Measurements from ENCODE around the gene ACO2.
A peak's percentile ranks its signal among the peaks of the same experiment; 100 is the strongest.

ACO2 gene

GRCh38 chr22:41524809-41525449 lies 56.0 kb downstream of the ACO2 start:
- DNase-seq, result no peak

- DNase-seq, result no peak
Observed at GRCh38 chr22:41525450-41526225, 56.7 kb downstream of the ACO2 start.

- no peak for DNase-seq
Observed at GRCh38 chr22:41526226-41526829, 57.4 kb downstream of the ACO2 start.

- no peak for DNase-seq
Observed at GRCh38 chr22:41526830-41527799, 58.2 kb downstream of the ACO2 start.

- no peak for DNase-seq
Observed at GRCh38 chr22:41528132-41528766, 59.3 kb downstream of the ACO2 start.

- no peak for DNase-seq
Observed at GRCh38 chr22:41528938-41529561, 60.1 kb downstream of the ACO2 start.

DNA sequence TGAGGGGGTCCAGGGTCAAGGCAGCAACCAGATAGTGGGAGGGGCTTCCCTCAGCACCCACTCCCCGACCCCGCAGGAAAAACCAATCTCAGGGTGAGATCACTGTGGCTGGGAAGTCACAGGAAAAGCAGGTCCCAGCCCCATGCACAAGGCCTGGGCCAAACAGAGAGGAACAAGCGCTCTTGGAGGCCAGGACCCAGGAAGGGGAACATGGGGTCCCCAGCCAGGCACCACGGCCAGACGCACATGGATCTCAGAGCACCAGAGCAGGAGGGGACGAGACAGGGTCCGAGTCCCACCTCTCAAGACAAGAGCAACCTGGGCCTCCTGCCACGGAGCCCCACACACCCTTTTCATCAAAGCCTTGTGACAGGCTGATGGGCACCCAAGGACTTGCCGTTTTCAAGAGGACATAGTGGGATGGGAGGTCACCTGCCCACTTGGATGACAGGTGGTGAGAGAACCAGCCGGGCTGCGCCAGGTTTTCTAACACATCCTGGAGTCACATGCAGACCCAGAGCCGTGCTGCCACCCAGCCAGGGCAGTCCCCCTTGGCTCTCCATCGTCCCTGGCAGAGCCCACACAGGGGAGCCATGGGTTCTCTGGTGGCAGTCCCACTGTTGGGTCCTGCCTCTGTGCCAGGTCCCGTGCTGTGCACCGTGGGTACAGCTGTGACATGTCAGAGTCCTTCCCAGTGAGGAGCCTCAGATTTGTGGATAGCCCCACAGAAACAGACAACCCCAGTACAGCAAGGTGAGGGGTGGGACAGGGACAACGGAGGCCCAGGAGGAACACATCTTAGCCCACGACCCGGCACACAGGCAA lies 62.2 kb downstream of the ACO2 start:
- no peak for DNase-seq

DNA sequence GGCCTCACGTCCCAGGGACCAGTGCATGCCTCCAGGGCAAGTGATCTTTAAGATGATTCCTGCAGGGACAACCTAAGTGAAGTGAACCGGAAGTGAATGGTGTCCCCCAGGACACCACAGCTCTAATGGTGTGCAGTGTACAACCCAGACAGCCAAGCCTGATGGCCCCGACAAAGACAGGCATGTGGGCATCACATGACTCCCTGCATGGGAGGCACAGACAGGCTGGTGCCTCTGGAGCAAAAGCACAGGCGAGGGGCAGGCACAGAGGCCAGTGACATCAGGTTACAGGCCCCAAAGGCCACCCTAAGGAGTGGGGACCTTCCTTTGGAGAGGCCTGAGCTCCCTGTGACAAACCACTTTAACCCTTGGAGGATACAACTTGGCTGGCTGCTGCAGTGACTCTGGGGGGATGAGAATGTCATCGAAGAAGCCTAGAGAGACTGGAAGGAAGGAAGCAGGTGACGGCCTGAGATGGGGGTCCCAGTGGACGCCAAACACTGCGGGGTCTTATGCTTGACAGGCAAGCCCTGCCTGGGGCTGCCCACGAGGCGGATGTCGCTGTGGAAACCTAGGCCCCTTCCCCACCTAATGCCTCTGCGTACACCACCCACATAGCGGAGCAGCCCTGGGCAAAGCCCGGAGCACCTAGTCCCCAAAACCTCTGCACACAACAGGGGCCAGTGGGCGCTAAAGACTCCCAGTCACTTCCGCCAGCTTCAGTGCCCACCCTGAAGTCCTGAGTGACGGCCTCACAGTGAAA lies 63.0 kb downstream of the ACO2 start:
- DNase-seq, result no peak

DNA sequence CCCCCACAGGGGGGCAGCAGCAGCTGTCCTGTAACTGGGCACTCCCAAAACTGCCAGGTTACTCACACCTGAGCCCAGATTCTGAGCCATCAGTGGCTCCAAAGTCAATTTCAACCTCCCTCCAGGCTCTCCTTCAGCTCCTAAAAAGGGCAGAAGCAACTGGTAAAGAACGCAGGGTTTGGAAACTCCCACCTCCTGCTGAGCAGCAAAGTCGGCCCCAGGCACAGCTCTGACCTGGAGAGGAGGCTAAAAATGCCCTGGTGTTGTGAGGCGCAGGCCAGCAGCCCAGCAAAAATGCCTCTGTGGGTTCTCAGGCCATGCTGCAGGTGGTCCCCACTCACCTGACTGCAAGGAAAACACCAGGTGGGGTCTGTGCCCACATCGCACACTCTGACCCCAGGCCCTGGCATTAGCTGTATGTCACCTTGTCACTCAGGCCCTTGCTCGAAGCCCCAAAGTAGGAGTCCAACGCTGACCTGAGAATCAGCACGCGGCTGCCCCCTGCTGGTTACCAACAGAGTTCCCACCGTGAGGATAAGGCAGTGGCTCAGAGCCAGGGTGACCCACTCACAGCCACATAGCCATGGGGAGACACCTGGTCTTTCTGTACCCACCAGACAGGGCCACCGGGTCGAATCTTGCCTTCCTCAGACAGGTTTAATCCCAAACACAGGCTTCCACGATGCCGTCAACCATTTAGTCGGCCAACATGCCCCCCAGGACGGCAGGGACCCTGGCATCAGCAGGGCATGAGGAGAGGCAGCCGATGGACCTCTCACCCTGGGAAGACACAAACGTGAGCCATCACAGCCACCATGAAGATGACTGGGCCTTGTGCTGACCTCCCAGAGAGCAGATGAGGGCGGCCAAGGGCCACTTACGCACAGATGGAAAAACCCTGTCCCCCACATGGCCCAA lies 64.2 kb downstream of the ACO2 start:
- peak; percentile 38 for DNase-seq

DNA sequence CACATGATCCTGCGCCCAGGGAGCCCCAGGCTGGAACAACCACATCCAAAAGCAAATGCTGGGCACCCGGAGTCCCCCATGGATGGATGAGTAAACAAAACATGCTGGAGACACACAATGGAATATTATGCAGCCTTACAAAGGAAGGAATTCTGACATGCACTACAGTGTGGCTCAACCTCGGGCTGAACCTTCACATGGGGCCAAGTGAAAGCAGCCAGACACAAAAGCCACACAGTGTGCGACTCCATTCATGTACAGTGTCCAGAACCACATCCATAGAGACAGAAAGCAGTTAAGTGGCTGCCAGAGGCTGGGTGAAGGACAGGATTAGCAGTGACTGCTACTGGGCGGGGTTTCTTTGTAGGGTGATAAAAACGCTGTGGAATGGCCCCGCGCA lies 65.3 kb downstream of the ACO2 start:
- no peak for DNase-seq

DNA sequence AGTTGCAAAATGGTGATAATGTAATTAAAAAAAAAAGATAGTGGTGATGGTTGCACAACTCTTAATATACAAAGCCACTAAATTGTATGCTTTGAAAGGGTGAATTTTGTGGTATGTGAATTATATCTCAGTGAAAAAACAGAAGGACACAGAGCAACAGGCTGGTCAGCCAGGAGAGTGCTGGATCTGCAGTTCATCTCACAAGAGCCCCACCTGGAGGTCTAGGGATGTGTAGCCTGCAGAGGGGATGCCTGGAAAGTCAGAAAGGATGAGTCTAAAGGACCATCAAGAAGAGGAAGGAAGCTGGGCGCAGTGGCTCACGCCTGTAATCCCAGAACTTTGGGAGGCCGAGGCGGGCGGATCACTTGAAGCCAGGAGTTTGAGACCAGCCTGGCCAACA lies 66.3 kb downstream of the ACO2 start:
- no peak for DNase-seq

- DNase-seq, result no peak
Observed at GRCh38 chr22:41537203-41537602, 68.3 kb downstream of the ACO2 start.

DNA sequence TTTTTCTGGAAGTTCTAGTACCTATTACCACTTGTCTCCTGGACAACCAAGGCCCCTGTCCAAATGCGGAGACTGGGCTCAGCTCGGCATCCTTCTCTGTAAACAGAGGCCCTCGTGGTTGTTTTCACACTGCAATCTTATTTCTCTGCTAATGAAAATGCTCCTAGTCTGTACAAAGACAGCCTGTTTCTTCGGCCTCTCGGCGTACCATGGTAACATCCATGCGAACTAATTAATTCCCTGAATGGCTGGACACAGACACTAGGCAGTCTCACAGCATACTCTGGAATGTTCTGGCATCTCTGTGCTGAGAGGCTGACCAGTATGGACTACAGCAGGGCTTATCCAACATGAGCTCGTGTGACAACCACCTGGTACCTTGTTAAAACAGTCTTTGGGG lies 69.7 kb downstream of the ACO2 start:
- DNase-seq, result no peak

- DNase-seq, result no peak
Observed at GRCh38 chr22:41539146-41540005, 70.5 kb downstream of the ACO2 start.

DNA sequence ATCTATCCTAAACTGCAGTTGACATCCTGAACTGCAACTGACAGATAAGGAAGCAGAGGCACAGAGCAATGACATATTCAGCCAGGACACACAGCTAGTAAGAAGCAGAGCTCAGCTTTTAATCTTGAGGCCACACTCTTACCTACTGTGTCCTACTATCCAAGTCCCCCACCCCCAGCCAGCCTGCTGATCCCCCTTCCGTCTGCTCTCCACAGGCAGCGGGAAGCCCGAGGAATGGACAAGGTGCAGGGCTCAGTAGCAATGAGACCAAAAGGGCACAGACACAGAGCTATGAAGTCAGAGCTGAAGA lies 71.0 kb downstream of the ACO2 start:
- DNase-seq, result no peak

DNA sequence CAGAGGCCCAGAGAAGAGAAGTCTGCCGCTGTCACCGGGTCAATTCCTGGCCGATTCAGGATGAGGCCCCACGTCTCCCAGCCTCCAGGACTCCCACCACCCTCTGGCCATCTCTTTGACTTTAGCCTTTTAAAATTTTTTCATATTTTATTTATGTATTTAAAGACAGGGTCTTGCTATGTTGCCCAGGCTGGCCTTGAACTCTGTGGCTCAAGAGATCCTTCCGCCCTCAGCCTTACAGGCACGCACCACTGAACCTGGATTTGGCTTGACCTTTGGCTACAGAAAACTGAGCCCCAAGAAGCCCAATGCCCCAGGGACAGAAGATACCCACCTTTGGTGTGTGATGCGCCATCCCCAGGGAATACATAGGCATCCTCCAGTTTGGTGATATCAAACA lies 71.4 kb downstream of the ACO2 start:
- no peak for DNase-seq

DNA sequence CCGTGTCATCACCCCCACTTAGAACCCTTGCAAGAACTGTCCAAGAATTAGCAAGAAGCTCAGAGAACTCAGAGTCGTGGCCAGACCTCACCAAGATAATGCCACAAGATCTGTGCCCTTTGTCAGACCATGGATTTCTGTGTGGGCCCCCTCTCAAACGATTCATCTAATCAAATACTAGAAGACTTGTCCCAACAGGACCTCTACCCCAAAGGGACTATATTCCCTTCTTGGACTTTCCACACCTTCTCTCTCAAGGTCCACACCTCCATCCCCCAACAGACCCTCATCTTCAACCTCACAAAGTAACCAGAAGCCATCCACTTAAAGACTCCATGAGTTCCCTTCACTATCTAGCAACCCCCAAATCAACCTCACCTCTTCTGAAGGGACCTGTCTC lies 72.6 kb downstream of the ACO2 start:
- no peak for DNase-seq

- no peak for DNase-seq
Observed at GRCh38 chr22:41542224-41542623, 73.3 kb downstream of the ACO2 start.

All from NK-92 treated with Interleukin-12 subunit alpha and Interleukin-12 subunit beta, amount 100 ng/mL, for 24 hours (cell line).